Gastrocnemius medialis (tissue), 4 donors: ENCODE results near the gene SMIM38. TPM values are rescaled to one million over a fixed set of nuclear protein-coding genes. Genes with fewer than 3 reads are reported as not detected.

Experiments used
- ATAC-seq, 2 donors: fragments of 150-250 bp; one replicate each; pipeline ENCODE4 v1.9.1; 2016
- DNase-seq, 2 donors: peaks; one replicate each; pipeline ENCODE4 v3.0.0-alpha.2; 2019
- H3K27ac ChIP-seq, 4 donors: fragments of 200-600 bp; sonication (generic); 1 replicate in 1 of 4; 2 replicates in 3 of 4; pipeline ENCODE4 v1.5.1; 2016 to 2018; ENCODE audit warnings: mild to moderate bottlenecking in 2 of 4, moderate library complexity in 1 of 4
- H3K27me3 ChIP-seq, 3 donors: fragments of 200-600 bp; sonication (generic) in 2 of 3; 1 replicate in 1 of 3; 2 replicates in 2 of 3; pipeline versions ENCODE4 v1.5.1 to v1.6.0; 2016 to 2019; ENCODE audit warnings: mild to moderate bottlenecking in 1 of 3, moderate library complexity in 1 of 3
- H3K36me3 ChIP-seq, 2 donors: fragments of 200-600 bp; sonication (generic) in 1 of 2; one replicate each; pipeline ENCODE4 v1.5.1; 2017 to 2018
- H3K4me1 ChIP-seq, 2 donors: fragments of 200-600 bp; sonication (generic) in 1 of 2; one replicate each; pipeline ENCODE4 v1.5.1; 2016 to 2017; ENCODE audit warnings: mild to moderate bottlenecking in 2 of 2
- H3K4me3 ChIP-seq, 4 donors: fragments of 200-600 bp; sonication (generic) in 3 of 4; 1 replicate in 1 of 4; 2 replicates in 3 of 4; pipeline ENCODE4 v1.5.1; 2016 to 2019; ENCODE audit warnings: mild to moderate bottlenecking in 2 of 4
- H3K9me3 ChIP-seq, 3 donors: fragments of 200-600 bp; sonication (generic) in 2 of 3; 1 replicate in 1 of 3; 2 replicates in 2 of 3; pipeline ENCODE4 v1.5.1; 2016 to 2019
- CTCF ChIP-seq, 5 experiments: fragments of 450-650 bp in 3 of 5; fragments of 200-600 bp in 2 of 5; sonication (generic) in 2 of 5; IDR thresholded peaks in 4 of 5; conservative IDR thresholded peaks in 1 of 5; 1 replicate in 4 of 5; 2 replicates in 1 of 5; pipeline ENCODE4 v1.5.1; 2016 to 2019; ENCODE audit warnings: antibody characterized with exemption in 5 of 5, mild to moderate bottlenecking in 3 of 5, moderate library complexity in 3 of 5
- POLR2A ChIP-seq, 2 donors: fragments of 450-650 bp; IDR thresholded peaks; one replicate each; pipeline ENCODE4 v1.6.1; 2017; ENCODE audit warnings: antibody characterized with exemption in 2 of 2, mild to moderate bottlenecking in 2 of 2, moderate library complexity in 2 of 2
- in situ Hi-C, 4 donors: fragments of 200-750 bp; cut with MboI; loops; one replicate each; pipeline versions ENCODE4 v1.15.0 to v1.8.0; 2017; ENCODE audit warnings: low sequenced_read_pairs in 4 of 4
- intact Hi-C: fragments of 100-400 bp; cut with DNase I; formaldehyde crosslinking; loops from one replicate; pipeline ENCODE4 v1.15.1; 2023; ENCODE audit warnings: low total_unique reads
- total RNA-seq, 4 donors: library from RNA; depleted of rRNA; stranded (reverse); fragments of >200 nt; gene quantifications; one replicate each; pipeline versions ENCODE4 v1.1.0 to v1.2.3, GENCODE V29; 2016

Gene SMIM38
- total RNA-seq, 4 donors from 2014 or later: 0.12 to 0.66 (median 0.40) TPM; not detected in 1

GRCh38 chr11:69121021-69121420 is 34.7 kb upstream of the SMIM38 start:
- no peaks in the 10 kb centered on the region for H3K9me3 ChIP-seq
- intact Hi-C loops: no loop called here
- H3K27me3 ChIP-seq: peaks cover 0 to 2% (median 0%) of the 10 kb centered on the region in 3 donors
- in situ Hi-C loops: loop anchor here in 3 of 4 donors (25.0 kb wide), 3 partner anchors 491 to 541 kb away; partner anchors contain the start of gene CCND1 (in 1 of the 3)
- TF ChIP-seq CTCF (IDR thresholded peaks at IDR 0.05 in 4 of 5, conservative IDR thresholded peaks at IDR 0.05 in 1 of 5) (no peak), POLR2A (IDR thresholded peaks at IDR 0.05) (no peak)
- peaks cover 0 to 10% of the 10 kb centered on the region in 2 donors for H3K4me1 ChIP-seq
- H3K4me3 ChIP-seq: no peak overlapping the region
- H3K27ac ChIP-seq: no peak overlapping the region
- ATAC-seq (no peak), DNase-seq (no peak)
- H3K36me3 ChIP-seq: no peaks in the 10 kb centered on the region

GRCh38 chr11:69121621-69122325 is 34.0 kb upstream of the SMIM38 start:
- TF ChIP-seq POLR2A (IDR thresholded peaks at IDR 0.05): no peak
- H3K36me3 ChIP-seq: no peaks in the 10 kb centered on the region
- DNase-seq: no peak
- intact Hi-C loops: no loop called here
- no peak overlapping the region for H3K27ac ChIP-seq
- no peak for ATAC-seq
- no peaks in the 10 kb centered on the region for H3K9me3 ChIP-seq
- peaks cover 0 to 9% (median 0%) of the 10 kb centered on the region in 3 donors for H3K27me3 ChIP-seq
- in situ Hi-C loops: loop anchor here in 3 of 4 donors (25.0 kb wide), 3 partner anchors 491 to 541 kb away; partner anchors contain the start of gene CCND1 (in 1 of the 3)
- H3K4me3 ChIP-seq: no peak overlapping the region
- peaks cover 0 to 7% of the 10 kb centered on the region in 2 donors for H3K4me1 ChIP-seq

DNA sequence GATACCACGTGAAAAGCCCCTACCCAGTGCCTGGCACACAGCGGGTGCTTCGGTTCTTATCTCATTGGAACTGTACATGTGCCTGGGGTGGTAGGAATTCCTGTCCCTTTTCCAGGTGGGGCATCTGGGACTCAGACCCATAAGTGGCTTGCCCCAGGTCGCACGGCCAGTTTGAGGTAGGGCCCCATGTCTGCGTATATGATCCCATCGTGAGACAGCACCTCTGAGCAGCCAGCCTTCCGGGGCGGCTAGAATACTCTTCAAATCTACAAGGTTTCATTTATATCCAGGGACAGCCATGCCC is 33.5 kb upstream of the SMIM38 start:
- no peak for DNase-seq

DNA sequence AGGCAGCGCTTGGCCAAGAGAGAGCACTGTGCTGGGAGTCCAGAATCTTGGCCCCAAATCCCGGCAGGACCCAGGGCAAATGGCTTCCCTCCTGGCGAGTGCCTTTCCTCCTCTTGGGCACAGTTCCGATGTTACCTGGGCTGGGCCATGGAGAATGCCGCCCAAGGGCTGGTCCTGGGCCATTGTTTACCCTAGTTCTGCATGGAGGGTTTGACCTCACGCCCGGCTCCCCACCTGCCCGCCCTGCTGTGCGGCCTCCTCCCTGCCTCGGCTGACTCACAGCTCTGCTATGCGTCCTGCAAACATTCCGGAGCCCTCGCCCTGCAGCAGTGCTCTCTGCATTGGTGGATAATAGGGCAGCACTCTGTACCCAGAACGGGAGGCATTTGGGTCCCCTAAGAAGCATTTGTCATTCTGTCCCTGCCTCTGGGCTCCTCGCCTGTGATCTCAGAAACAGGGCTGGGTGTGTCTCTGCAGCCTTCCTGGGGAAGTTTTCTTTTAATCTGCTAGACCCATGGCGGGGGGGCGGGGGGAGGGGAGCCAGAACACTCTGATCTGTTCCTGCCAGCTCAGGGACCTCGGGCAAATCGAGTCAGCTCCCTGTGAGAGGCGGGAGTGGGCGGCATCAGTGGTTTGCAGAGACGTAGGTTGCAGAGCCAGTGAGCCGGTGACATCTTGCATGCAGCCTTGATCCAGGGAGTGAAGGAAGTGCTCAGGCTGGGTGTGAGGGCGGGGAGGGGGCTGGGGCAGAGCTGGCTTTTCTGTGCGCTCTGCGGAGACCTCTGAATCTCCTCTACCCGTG is 32.9 kb upstream of the SMIM38 start:
- no peak overlapping the region for H3K4me3 ChIP-seq
- intact Hi-C loops: no loop called here
- DNase-seq: no peak
- no peak overlapping the region for H3K27ac ChIP-seq
- no peaks in the 10 kb centered on the region for H3K36me3 ChIP-seq
- TF ChIP-seq POLR2A (IDR thresholded peaks at IDR 0.05): no peak
- TF ChIP-seq CTCF (IDR thresholded peaks at IDR 0.05 in 4 of 5, conservative IDR thresholded peaks at IDR 0.05 in 1 of 5): no peak
- peaks cover 0 to 7% of the 10 kb centered on the region in 2 donors for H3K4me1 ChIP-seq
- in situ Hi-C loops: loop anchor here in 3 of 4 donors (25.0 kb wide), 3 partner anchors 489 to 539 kb away; partner anchors contain the start of gene CCND1 (in 1 of the 3)
- peaks cover 0 to 9% (median 0%) of the 10 kb centered on the region in 3 donors for H3K27me3 ChIP-seq
- no peaks in the 10 kb centered on the region for H3K9me3 ChIP-seq
- ATAC-seq: peak in 1 of 2 donors; percentile 16

More for the DNA sequence above, 33.5 kb upstream of the SMIM38 start:
- in situ Hi-C loops (loop anchor here in 3 of 4 donors (25.0 kb wide), 3 partner anchors 490 to 540 kb away; partner anchors contain the start of gene CCND1 (in 1 of the 3)), intact Hi-C loops (no loop called here)
- Histone ChIP-seq H3K4me3 (no peak overlapping the region), H3K9me3 (no peaks in the 10 kb centered on the region), H3K27ac (no peak overlapping the region), H3K4me1 (peaks cover 0 to 7% of the 10 kb centered on the region in 2 donors), H3K27me3 (peaks cover 0 to 9% (median 0%) of the 10 kb centered on the region in 3 donors), H3K36me3 (no peaks in the 10 kb centered on the region)
- TF ChIP-seq CTCF (IDR thresholded peaks at IDR 0.05 in 4 of 5, conservative IDR thresholded peaks at IDR 0.05 in 1 of 5): no peak
- TF ChIP-seq POLR2A (IDR thresholded peaks at IDR 0.05): no peak
- no peak for ATAC-seq
